Effector memory CD8-positive, alpha-beta T cell (primary cell): ENCODE data around the gene EBP.
A peak's percentile ranks its signal among the peaks of the same experiment; 100 is the strongest.

Experiments
- ATAC-seq: fragments of 150-1000 bp; cut with Tn5 transposase; replicated peaks from 2 replicates; pipeline ENCODE4 v1.10.0; 2021; ENCODE audit warnings: mild to moderate bottlenecking, moderate library complexity
- DNase-seq, 3 experiments: peaks; one replicate each; pipeline ENCODE4 v3.0.0; 2021
- H3K27ac Mint-ChIP-seq, 2 donors: one replicate each; pipeline ENCODE4 v1.8.0; 2022; ENCODE audit warnings: mild to moderate bottlenecking in 2 of 2, mixed read lengths in 2 of 2, moderate library complexity in 2 of 2
- H3K27me3 Mint-ChIP-seq, 2 donors: one replicate each; pipeline ENCODE4 v1.8.0; 2022; ENCODE audit warnings: mixed read lengths in 2 of 2
- H3K36me3 Mint-ChIP-seq: one replicate; pipeline ENCODE4 v1.8.0; 2022; ENCODE audit warnings: mild to moderate bottlenecking, moderate library complexity, mixed read lengths; ENCODE audit not compliant: insufficient read depth
- H3K4me1 Mint-ChIP-seq, 2 donors: one replicate each; pipeline ENCODE4 v1.8.0; 2022; ENCODE audit warnings: low read depth in 2 of 2, mixed read lengths in 2 of 2
- H3K4me3 Mint-ChIP-seq, 2 donors: one replicate each; pipeline ENCODE4 v1.8.0; 2022; ENCODE audit warnings: mild to moderate bottlenecking in 2 of 2, mixed read lengths in 2 of 2, moderate library complexity in 2 of 2
- H3K9me3 Mint-ChIP-seq, 2 donors: one replicate each; pipeline ENCODE4 v1.8.0; 2022; ENCODE audit warnings: mixed read lengths in 2 of 2

Gene EBP

DNA sequence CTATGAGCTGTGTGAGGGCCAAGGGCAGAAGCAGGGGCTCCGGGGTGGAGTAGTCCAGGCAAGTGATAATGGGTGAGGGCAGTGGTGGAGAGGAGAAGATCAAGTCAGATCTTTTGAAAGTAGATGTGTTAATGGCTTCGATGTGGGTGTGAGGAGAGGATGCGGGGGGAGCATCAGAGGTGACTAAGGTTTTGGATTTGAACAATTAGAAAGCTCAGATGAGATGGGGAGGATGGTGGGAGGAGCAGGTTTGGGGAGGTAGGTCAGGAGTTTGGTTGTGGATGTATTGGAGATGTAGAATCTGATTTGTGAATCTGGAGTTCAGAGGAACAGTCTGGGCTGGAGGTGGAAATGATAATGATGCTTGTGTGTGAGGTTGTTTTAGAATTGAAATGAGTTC is 41.0 kb upstream of the EBP start:
- Mint-ChIP-seq H3K27me3 (no peaks in the 10 kb centered on the region), H3K4me1 (peaks cover 22 to 25% of the 10 kb centered on the region in 2 donors), H3K4me3 (no peak overlapping the region), H3K36me3 (peaks cover 49% of the 10 kb centered on the region), H3K9me3 (no peaks in the 10 kb centered on the region), H3K27ac (peak overlapping the region in 1 of 2 donors; percentile 96)
- ATAC-seq = no peak
- DNase-seq = no peak

DNA sequence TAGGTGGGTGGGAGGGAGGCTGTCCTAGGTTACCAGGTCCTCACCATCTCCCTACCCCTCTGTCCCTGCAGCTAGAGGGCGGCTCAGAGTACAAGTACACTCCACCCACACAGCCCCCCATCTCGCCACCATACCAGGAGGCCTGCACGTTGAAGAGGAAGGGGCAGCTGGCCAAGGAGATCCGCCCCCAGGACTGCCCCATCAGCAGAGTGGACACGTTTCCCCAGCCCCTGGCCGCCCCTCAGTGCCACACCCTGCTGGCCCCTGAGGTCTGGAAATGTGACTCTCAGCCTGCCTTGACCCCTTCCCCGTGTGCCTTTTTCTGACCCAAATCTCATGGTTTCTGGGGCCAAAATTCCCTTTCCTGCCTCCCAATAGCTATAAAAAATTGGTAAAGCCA is 39.1 kb upstream of the EBP start:
- Mint-ChIP-seq H3K36me3 (peaks cover 47% of the 10 kb centered on the region), H3K4me3 (no peak overlapping the region), H3K27me3 (no peaks in the 10 kb centered on the region), H3K9me3 (no peaks in the 10 kb centered on the region), H3K27ac (no peak overlapping the region), H3K4me1 (peaks cover 8 to 12% of the 10 kb centered on the region in 2 donors)
- DNase-seq = no peak
- no peak for ATAC-seq

GRCh38 chrX:48487362-48487798 is 34.2 kb upstream of the EBP start:
- Mint-ChIP-seq H3K4me3 (no peak overlapping the region), H3K27me3 (no peaks in the 10 kb centered on the region), H3K4me1 (no peaks in the 10 kb centered on the region), H3K27ac (no peak overlapping the region), H3K9me3 (no peaks in the 10 kb centered on the region), H3K36me3 (peaks cover 24% of the 10 kb centered on the region)
- no peak for ATAC-seq
- DNase-seq = no peak

DNA sequence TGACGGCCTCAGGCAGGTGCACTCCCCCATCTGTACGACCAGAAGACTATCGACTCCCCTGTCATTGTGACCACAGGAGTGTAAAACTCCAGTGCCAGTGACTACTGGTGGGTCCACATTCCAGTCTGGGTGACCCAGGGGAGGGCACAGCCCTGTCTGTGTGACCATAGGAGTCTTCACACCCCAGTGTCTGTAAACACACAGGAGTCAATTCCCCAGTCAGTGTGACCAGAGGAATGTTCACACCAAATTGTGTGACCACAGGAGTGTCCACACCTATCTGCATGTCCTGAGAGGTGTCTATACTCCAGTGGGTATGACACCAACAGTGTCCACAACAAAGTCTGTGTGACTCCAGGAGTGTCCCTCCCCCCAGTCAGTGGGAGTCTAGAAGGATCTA is 33.6 kb upstream of the EBP start:
- Mint-ChIP-seq H3K4me3 (no peak overlapping the region), H3K9me3 (no peaks in the 10 kb centered on the region), H3K4me1 (no peaks in the 10 kb centered on the region), H3K27ac (no peak overlapping the region), H3K27me3 (no peaks in the 10 kb centered on the region), H3K36me3 (peaks cover 21% of the 10 kb centered on the region)
- ATAC-seq (no peak), DNase-seq (no peak)

DNA sequence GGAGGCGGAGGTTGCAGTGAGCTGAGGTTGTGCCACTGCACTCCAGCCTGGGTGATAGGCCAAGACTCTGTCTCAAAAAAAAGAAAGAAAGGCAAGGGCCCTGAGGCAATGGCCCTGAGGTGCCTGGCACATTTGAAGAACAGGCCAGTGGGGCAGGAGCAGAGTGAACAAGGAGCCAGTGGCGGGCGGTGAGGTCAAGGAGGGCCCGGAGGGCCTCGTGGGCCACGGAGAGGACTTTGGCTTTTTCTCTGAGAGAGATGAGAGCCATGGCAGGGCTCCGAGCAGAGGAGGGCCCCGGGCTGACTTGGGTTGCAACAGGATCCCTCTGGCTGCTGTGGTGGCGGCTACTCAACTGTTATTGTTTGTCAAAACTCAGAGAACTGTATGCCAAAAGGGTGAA is 32.3 kb upstream of the EBP start:
- Mint-ChIP-seq H3K4me3 (no peak overlapping the region), H3K4me1 (no peaks in the 10 kb centered on the region), H3K27ac (no peak overlapping the region), H3K36me3 (peaks cover 14% of the 10 kb centered on the region), H3K27me3 (no peaks in the 10 kb centered on the region), H3K9me3 (no peaks in the 10 kb centered on the region)
- no peak for DNase-seq
- no peak for ATAC-seq

GRCh38 chrX:48489892-48490291 is 31.7 kb upstream of the EBP start:
- peaks cover 10% of the 10 kb centered on the region for H3K36me3 Mint-ChIP-seq
- DNase-seq (no peak), ATAC-seq (no peak)
- H3K27me3 Mint-ChIP-seq = no peaks in the 10 kb centered on the region
- no peak overlapping the region for H3K4me3 Mint-ChIP-seq
- H3K27ac Mint-ChIP-seq = no peak overlapping the region
- no peaks in the 10 kb centered on the region for H3K4me1 Mint-ChIP-seq
- H3K9me3 Mint-ChIP-seq = no peaks in the 10 kb centered on the region

GRCh38 chrX:48490661-48491060 is 30.9 kb upstream of the EBP start:
- Mint-ChIP-seq H3K27ac (no peak overlapping the region), H3K36me3 (peaks cover 2% of the 10 kb centered on the region), H3K27me3 (no peaks in the 10 kb centered on the region), H3K9me3 (no peaks in the 10 kb centered on the region), H3K4me1 (no peaks in the 10 kb centered on the region), H3K4me3 (no peak overlapping the region)
- DNase-seq = no peak
- no peak for ATAC-seq

GRCh38 chrX:48491809-48492208 is 29.8 kb upstream of the EBP start:
- Mint-ChIP-seq H3K27me3 (no peaks in the 10 kb centered on the region), H3K4me1 (no peaks in the 10 kb centered on the region), H3K27ac (no peak overlapping the region), H3K4me3 (no peak overlapping the region), H3K36me3 (peaks cover 2% of the 10 kb centered on the region), H3K9me3 (no peaks in the 10 kb centered on the region)
- DNase-seq (no peak), ATAC-seq (no peak)

GRCh38 chrX:48492293-48492910 is 29.2 kb upstream of the EBP start:
- no peak overlapping the region for H3K4me3 Mint-ChIP-seq
- no peaks in the 10 kb centered on the region for H3K27me3 Mint-ChIP-seq
- peaks cover 2% of the 10 kb centered on the region for H3K36me3 Mint-ChIP-seq
- no peak for DNase-seq
- ATAC-seq = no peak
- H3K27ac Mint-ChIP-seq = no peak overlapping the region
- H3K4me1 Mint-ChIP-seq = no peaks in the 10 kb centered on the region
- no peaks in the 10 kb centered on the region for H3K9me3 Mint-ChIP-seq

DNA sequence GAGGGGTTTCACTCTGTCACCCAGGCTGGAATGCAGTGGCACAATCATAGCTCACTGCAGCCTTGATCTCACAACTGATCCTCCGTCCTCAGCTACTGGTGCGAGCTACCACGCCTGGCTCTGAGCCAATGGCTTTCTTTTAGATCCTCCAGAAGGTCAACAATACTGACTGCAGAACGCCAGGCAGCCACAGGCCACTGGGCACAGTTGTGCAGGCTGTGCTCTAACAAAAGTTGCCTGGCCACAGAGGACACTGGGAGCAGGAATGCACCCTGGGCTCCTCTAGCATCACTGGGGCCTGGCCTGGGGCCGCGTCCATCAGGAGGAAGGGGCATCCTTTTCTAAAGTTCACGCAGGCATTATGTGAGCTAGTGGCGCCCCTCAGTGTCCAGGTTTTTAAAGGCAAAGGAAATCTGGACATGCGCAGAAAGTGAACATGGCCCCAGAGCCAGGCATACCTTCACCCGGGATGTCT is 27.7 kb upstream of the EBP start:
- H3K4me3 Mint-ChIP-seq = no peak overlapping the region
- H3K36me3 Mint-ChIP-seq = no peaks in the 10 kb centered on the region
- H3K9me3 Mint-ChIP-seq = no peaks in the 10 kb centered on the region
- H3K27me3 Mint-ChIP-seq = no peaks in the 10 kb centered on the region
- ATAC-seq = no peak
- no peak overlapping the region for H3K27ac Mint-ChIP-seq
- DNase-seq = no peak
- H3K4me1 Mint-ChIP-seq = no peaks in the 10 kb centered on the region

DNA sequence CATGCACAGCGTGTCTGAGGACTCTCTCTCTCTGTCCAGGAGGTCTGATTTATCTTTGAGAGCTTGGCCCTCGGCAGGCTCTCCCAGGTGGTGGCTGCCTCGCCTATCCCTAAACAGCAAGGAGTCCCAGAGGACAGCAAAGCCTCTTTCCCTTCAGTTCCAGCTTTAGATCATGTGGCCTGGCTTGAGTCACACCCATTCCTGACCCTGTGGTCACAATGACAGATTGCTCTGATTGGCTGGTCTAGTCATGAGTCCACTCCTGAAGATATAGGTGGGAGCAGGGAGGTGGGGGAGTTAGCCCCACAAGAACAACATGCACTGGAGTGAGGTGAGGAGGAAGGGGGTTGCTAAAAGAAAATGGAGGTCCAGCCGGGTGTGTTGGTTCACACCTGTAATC is 24.9 kb upstream of the EBP start:
- ATAC-seq (no peak), DNase-seq (no peak)
- Mint-ChIP-seq H3K4me1 (no peaks in the 10 kb centered on the region), H3K9me3 (no peaks in the 10 kb centered on the region), H3K4me3 (no peak overlapping the region), H3K27ac (no peak overlapping the region), H3K27me3 (no peaks in the 10 kb centered on the region), H3K36me3 (no peaks in the 10 kb centered on the region)

- H3K4me3 Mint-ChIP-seq = no peak overlapping the region
- no peaks in the 10 kb centered on the region for H3K9me3 Mint-ChIP-seq
- no peaks in the 10 kb centered on the region for H3K4me1 Mint-ChIP-seq
- H3K36me3 Mint-ChIP-seq = no peaks in the 10 kb centered on the region
- no peak overlapping the region for H3K27ac Mint-ChIP-seq
- ATAC-seq = no peak
- no peaks in the 10 kb centered on the region for H3K27me3 Mint-ChIP-seq
- DNase-seq = no peak
Observed at GRCh38 chrX:48497871-48498270, 23.7 kb upstream of the EBP start.

- no peak for ATAC-seq
Observed at GRCh38 chrX:48498374-48498809, 23.2 kb upstream of the EBP start.

GRCh38 chrX:48504261-48504660 is 17.3 kb upstream of the EBP start:
- Mint-ChIP-seq H3K36me3 (no peaks in the 10 kb centered on the region), H3K4me3 (no peak overlapping the region), H3K4me1 (peaks cover 5 to 7% of the 10 kb centered on the region in 2 donors), H3K27ac (no peak overlapping the region), H3K27me3 (no peaks in the 10 kb centered on the region), H3K9me3 (no peaks in the 10 kb centered on the region)
- ATAC-seq (no peak), DNase-seq (no peak)

More at GRCh38 chrX:48498374-48498809, 23.2 kb upstream of the EBP start:
- no peak overlapping the region for H3K27ac Mint-ChIP-seq
- H3K27me3 Mint-ChIP-seq = no peaks in the 10 kb centered on the region
- H3K4me3 Mint-ChIP-seq = no peak overlapping the region
- no peaks in the 10 kb centered on the region for H3K9me3 Mint-ChIP-seq
- H3K36me3 Mint-ChIP-seq = no peaks in the 10 kb centered on the region
- DNase-seq = no peak
- H3K4me1 Mint-ChIP-seq = no peaks in the 10 kb centered on the region

GRCh38 chrX:48505481-48505880 is 16.1 kb upstream of the EBP start:
- ATAC-seq (no peak), DNase-seq (no peak)
- Mint-ChIP-seq H3K9me3 (no peaks in the 10 kb centered on the region), H3K36me3 (no peaks in the 10 kb centered on the region), H3K4me3 (no peak overlapping the region), H3K4me1 (peaks cover 16 to 17% of the 10 kb centered on the region in 2 donors), H3K27me3 (no peaks in the 10 kb centered on the region), H3K27ac (no peak overlapping the region)
